Caco-2 (cell line): Measurements from ENCODE around the gene C1RL. TPM values are rescaled to one million over a fixed set of nuclear protein-coding genes. Genes with fewer than 3 reads are reported as not detected.

Source experiments
- BruUV-seq: library from RNA; stranded (reverse); fragments of 400-500 nt; replicated peaks from 2 replicates; lab custom pipeline; 2021; lab: Mats Ljungman, UMichigan
- CTCF ChIA-PET: fragments of 300-600 bp; sonication (Branson Sonifier 250); formaldehyde crosslinking; loops from one replicate; lab custom pipeline; 2022; ENCODE audit warnings: antibody characterized with exemption; lab: Charles Lee
- POLR2A ChIA-PET: fragments of 300-600 bp; sonication (Branson Sonifier 250); formaldehyde crosslinking; loops from one replicate; lab custom pipeline; 2022; ENCODE audit warnings: antibody characterized with exemption; lab: Charles Lee
- DNase-seq, 2 experiments: peaks; one replicate each; pipeline versions ENCODE4 v3.0.0 to v3.0.0-alpha.2; 2020 to 2022
- H3K27me3 ChIP-seq: replicated peaks from 2 replicates; pipeline ENCODE4 v1.6.0; 2011; ENCODE audit warnings: low read length; ENCODE audit not compliant: control insufficient read depth, insufficient read depth
- H3K36me3 ChIP-seq: 2 replicates; pipeline ENCODE4 v1.5.1; 2011; ENCODE audit warnings: low read length; ENCODE audit not compliant: control insufficient read depth, insufficient read depth
- H3K4me1 ChIP-seq: fragments of 250-450 bp; sonication (Bioruptor Pico); 2 replicates; pipeline ENCODE4 v1.5.1; 2020; ENCODE audit warnings: mild to moderate bottlenecking
- H3K4me3 ChIP-seq: 2 replicates; pipeline ENCODE4 v1.5.1; 2011; ENCODE audit warnings: low read depth, mild to moderate bottlenecking, control low read depth, low read length
- H3K9me3 ChIP-seq: fragments of 250-450 bp; sonication (Bioruptor Pico); 2 replicates; pipeline ENCODE4 v1.5.1; 2020; ENCODE audit warnings: mild to moderate bottlenecking, moderate library complexity
- H3K27ac Mint-ChIP-seq: one replicate; pipeline ENCODE4 v1.8.0; 2022; ENCODE audit warnings: mixed read lengths; ENCODE audit not compliant: unreplicated experiment
- H3K27me3 Mint-ChIP-seq: one replicate; pipeline ENCODE4 v1.8.0; 2022; ENCODE audit warnings: mixed read lengths; ENCODE audit not compliant: insufficient read depth, unreplicated experiment
- H3K36me3 Mint-ChIP-seq: one replicate; pipeline ENCODE4 v1.8.0; 2022; ENCODE audit warnings: mild to moderate bottlenecking, mixed read lengths; ENCODE audit not compliant: insufficient read depth, unreplicated experiment
- H3K4me1 Mint-ChIP-seq: one replicate; pipeline ENCODE4 v1.8.0; 2022; ENCODE audit warnings: low read depth, mixed read lengths; ENCODE audit not compliant: unreplicated experiment
- H3K4me3 Mint-ChIP-seq: one replicate; pipeline ENCODE4 v1.8.0; 2022; ENCODE audit warnings: mild to moderate bottlenecking, moderate library complexity, mixed read lengths; ENCODE audit not compliant: unreplicated experiment
- H3K9me3 Mint-ChIP-seq: one replicate; pipeline ENCODE4 v1.8.0; 2022; ENCODE audit warnings: mixed read lengths; ENCODE audit not compliant: unreplicated experiment
- CTCF ChIP-seq, 2 experiments: fragments of 200-600 bp in 1 of 2; IDR thresholded peaks; 1 replicate in 1 of 2; 2 replicates in 1 of 2; pipeline versions ENCODE4 v1.5.1 to v1.8.0; 2011 to 2022; ENCODE audit warnings: antibody characterized with exemption in 1 of 2, control low read depth in 1 of 2, inconsistent platforms in 1 of 2, low read depth in 1 of 2, low read length in 1 of 2, mild to moderate bottlenecking in 1 of 2, moderate library complexity in 1 of 2; ENCODE audit not compliant: insufficient read depth in 1 of 2, severe bottlenecking in 1 of 2, unreplicated experiment in 1 of 2
- intact Hi-C: fragments of 100-400 bp; cut with micrococcal nuclease; formaldehyde crosslinking; loops from one replicate; pipeline ENCODE4 v1.10.0; 2022; ENCODE audit not compliant: unreplicated experiment
- total RNA-seq: library from RNA; stranded (reverse); gene quantifications from 2 replicates; pipeline ENCODE4 v1.2.3, GENCODE V29; 2022

C1RL gene
- total RNA-seq, 1 experiment from 2014 or later: 40.2 TPM

GRCh38 chr12:7073946-7074345 lies 35.1 kb downstream of the C1RL start:
- Mint-ChIP-seq H3K27ac (no peak overlapping the region), H3K9me3 (no peaks in the 10 kb centered on the region), H3K36me3 (no peaks in the 10 kb centered on the region), H3K27me3 (no peaks in the 10 kb centered on the region), H3K4me3 (no peak overlapping the region), H3K4me1 (peaks cover 6% of the 10 kb centered on the region)
- Histone ChIP-seq H3K4me1 (peaks cover 8% of the 10 kb centered on the region; the same call in 1 of the 2 replicates), H3K4me3 (no peak overlapping the region), H3K27me3 (no peaks in the 10 kb centered on the region), H3K9me3 (no peaks in the 10 kb centered on the region), H3K36me3 (no peaks in the 10 kb centered on the region)
- TF ChIP-seq CTCF (IDR thresholded peaks at IDR 0.05; ENCODE audit: insufficient read depth in 1 of 2, low read depth in 1 of 2, low read length in 1 of 2, severe bottlenecking in 1 of 2, unreplicated experiment in 1 of 2): no peak
- no TSS peak for BruUV-seq
- POLR2A ChIA-PET: interaction anchor here (0.6 to 0.7 kb wide), 2 partner anchors 18 to 25 kb away, joined by 5 to 7 read pairs; no protein-coding TSS in a partner anchor
- intact Hi-C loops: no loop called here
- DNase-seq: no peak
- CTCF ChIA-PET: interaction anchor here (0.7 to 1.0 kb wide), 2 partner anchors 111 to 122 kb away, joined by 3 to 4 read pairs; no protein-coding TSS in a partner anchor

DNA sequence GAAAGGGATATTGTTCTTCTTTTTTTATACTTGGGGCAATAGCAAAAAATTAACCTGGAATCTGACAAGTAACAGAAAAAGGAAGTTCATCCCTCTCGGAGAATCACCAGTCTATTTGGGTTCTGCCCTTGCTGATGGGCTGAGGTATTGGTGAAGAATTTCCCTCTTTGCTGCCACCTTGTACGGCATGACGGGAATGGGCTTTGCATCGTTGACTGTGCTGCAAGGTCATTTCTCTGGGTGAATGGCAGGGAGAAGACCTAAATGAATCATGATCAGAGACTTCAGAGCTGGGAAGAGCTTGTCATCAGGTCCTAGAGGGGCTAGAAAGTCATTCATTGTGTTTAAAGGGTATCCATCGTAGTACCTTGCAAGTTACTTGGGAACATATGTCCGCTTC lies 36.5 kb downstream of the C1RL start:
- Mint-ChIP-seq H3K4me3 (no peak overlapping the region), H3K27me3 (no peaks in the 10 kb centered on the region), H3K9me3 (no peaks in the 10 kb centered on the region), H3K4me1 (peaks cover 16% of the 10 kb centered on the region), H3K27ac (no peak overlapping the region), H3K36me3 (no peaks in the 10 kb centered on the region)
- no peaks in the 10 kb centered on the region for H3K9me3 ChIP-seq
- peaks cover 10% of the 10 kb centered on the region; the same call in 1 of the 2 replicates for H3K4me1 ChIP-seq
- BruUV-seq: no TSS peak
- intact Hi-C loops: no loop called here
- no peak overlapping the region for H3K4me3 ChIP-seq
- H3K27me3 ChIP-seq: no peaks in the 10 kb centered on the region
- no peaks in the 10 kb centered on the region for H3K36me3 ChIP-seq
- no peak for DNase-seq
- ChIA-PET CTCF (interaction anchor here (1.1 kb wide), 1 partner anchor 17 kb away, joined by 3 read pairs; no protein-coding TSS in a partner anchor), POLR2A (no interaction called here)
- no peak for TF ChIP-seq CTCF (IDR thresholded peaks at IDR 0.05; ENCODE audit: insufficient read depth in 1 of 2, low read depth in 1 of 2, low read length in 1 of 2, severe bottlenecking in 1 of 2, unreplicated experiment in 1 of 2)

GRCh38 chr12:7072035-7072434 lies 37.0 kb downstream of the C1RL start:
- no peak overlapping the region for H3K4me3 Mint-ChIP-seq
- H3K4me1 ChIP-seq: peaks cover 10% of the 10 kb centered on the region; the same call in 1 of the 2 replicates
- H3K27ac Mint-ChIP-seq: no peak overlapping the region
- H3K27me3 Mint-ChIP-seq: no peaks in the 10 kb centered on the region
- H3K27me3 ChIP-seq: no peaks in the 10 kb centered on the region
- no peaks in the 10 kb centered on the region for H3K9me3 ChIP-seq
- H3K36me3 Mint-ChIP-seq: no peaks in the 10 kb centered on the region
- H3K4me1 Mint-ChIP-seq: peaks cover 16% of the 10 kb centered on the region
- intact Hi-C loops: no loop called here
- H3K9me3 Mint-ChIP-seq: no peaks in the 10 kb centered on the region
- H3K36me3 ChIP-seq: no peaks in the 10 kb centered on the region
- no peak for TF ChIP-seq CTCF (IDR thresholded peaks at IDR 0.05; ENCODE audit: insufficient read depth in 1 of 2, low read depth in 1 of 2, low read length in 1 of 2, severe bottlenecking in 1 of 2, unreplicated experiment in 1 of 2)
- CTCF ChIA-PET: interaction anchor here (1.1 kb wide), 1 partner anchor 16 kb away, joined by 3 read pairs; no protein-coding TSS in a partner anchor
- POLR2A ChIA-PET: no interaction called here
- no peak for DNase-seq
- BruUV-seq: no TSS peak
- no peak overlapping the region for H3K4me3 ChIP-seq
